Amniotic epithelial cell (primary cell): ENCODE measurements around the gene LEP.

Source experiments
- DNase-seq: peaks from one replicate; pipeline ENCODE4 v3.0.0-alpha.2; 2010; ENCODE audit warnings: low read depth

The LEP gene

DNA sequence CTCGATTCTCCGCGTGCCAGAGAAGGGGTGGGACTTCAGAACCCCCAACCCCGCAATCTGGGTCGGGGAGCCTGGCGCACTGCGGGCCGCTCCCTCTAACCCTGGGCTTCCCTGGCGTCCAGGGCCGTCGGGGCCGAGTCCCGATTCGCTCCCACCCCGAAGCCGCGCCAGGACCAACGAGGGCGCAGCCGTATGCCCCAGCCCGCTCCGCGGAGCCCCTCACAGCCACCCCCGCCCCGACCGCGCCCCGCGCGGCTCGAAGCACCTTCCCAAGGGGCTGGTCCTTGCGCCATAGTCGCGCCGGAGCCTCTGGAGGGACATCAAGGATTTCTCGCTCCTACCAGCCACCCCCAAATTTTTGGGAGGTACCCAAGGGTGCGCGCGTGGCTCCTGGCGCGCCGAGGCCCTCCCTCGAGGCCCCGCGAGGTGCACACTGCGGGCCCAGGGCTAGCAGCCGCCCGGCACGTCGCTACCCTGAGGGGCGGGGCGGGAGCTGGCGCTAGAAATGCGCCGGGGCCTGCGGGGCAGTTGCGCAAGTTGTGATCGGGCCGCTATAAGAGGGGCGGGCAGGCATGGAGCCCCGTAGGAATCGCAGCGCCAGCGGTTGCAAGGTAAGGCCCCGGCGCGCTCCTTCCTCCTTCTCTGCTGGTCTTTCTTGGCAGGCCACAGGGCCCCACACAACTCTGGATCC lies at the start of gene LEP:
Gene LEP, plus strand, starts transcription at position 583 of the 691 bp plus-strand sequence. CDS start 10,741 bp downstream, outside the sequence.
- DNase-seq: no peak

DNA sequence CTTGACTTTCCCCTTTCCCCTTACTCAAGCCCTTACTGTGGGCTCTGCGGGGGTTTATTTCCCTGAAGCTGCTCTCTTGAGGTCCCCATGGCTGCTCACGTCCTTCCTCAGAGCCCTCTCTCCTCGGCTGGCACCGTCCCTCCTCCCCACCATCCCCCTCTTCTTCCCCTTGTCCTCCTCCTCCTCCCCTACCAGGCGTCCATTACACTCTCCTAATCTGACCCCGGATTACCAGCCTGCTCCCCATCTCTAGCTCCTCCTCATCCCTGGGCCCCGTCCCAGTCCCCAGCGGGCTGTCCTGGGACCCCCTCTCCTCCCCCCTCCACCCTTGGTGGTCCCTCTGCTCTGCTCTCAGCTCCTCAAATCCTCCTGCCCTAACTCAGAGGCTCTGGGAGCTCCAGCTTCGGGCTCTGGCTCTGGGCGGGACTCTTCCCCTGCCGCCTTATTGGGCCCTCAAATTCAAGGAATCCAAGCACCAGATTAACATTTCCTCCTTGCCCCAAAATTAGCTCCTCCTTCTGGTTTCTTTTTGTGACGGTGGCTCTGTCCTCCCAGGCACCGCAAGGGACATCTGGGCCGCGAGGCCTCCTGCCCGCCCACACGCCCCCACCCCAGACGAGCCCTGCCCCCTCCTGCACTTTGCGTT lies 48.5 kb upstream of the LEP start:
- DNase-seq: no peak

DNA sequence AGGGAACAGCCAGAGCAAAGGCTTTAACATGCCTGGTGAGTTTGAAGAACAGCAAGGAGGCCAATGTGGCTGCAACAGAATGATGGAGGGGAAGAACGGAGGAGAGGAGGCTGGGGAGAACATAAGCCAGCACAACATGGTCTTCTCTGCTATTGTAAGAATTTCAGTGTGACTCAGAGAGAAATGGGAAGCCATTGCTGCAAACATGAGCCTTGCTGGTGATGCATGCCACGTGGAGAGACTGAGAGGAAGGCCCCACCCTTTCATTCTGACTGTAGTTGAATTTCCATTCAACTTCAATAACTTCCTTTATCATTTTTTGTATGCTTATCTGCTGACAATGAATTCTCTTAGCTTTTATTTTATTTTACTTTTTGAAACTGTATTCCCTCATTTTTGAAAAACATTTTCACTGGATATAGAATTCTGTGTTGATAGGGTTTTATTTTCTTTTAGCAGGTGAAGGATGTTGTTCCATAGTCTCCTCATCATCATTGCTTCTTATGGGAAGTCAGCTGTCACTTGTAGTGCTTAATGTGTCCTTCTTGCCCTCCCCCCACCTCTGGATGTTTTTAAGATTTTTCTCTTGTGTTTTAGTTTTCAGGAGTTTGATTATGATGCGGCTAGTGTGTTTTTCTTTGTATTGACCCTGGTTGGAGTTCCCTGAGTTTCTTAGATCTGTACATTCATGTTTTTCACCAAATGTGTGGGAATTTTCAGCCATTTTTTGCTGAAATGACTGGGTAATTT lies 46.4 kb upstream of the LEP start:
- no peak for DNase-seq

DNA sequence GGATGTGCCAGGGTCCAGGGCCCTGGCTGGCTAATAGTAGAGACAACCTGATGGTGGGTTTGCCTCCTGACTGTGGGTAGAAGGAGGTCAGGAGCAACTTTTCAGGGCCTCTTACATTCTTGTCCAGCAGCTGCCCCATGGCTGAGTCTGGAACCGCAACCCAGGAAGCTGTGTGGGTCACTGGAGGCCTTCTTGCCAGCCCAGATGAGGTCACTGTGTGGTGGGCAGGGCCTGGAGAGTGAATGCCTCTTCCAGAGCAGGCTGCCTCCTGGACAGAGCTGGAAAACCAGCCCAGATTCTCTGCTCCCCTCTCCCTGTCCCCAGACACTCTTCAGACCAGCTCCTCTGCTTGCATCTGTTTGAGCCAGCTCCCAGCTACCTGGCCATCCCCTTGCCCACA lies 43.5 kb upstream of the LEP start:
- peak; percentile 22 for DNase-seq

DNA sequence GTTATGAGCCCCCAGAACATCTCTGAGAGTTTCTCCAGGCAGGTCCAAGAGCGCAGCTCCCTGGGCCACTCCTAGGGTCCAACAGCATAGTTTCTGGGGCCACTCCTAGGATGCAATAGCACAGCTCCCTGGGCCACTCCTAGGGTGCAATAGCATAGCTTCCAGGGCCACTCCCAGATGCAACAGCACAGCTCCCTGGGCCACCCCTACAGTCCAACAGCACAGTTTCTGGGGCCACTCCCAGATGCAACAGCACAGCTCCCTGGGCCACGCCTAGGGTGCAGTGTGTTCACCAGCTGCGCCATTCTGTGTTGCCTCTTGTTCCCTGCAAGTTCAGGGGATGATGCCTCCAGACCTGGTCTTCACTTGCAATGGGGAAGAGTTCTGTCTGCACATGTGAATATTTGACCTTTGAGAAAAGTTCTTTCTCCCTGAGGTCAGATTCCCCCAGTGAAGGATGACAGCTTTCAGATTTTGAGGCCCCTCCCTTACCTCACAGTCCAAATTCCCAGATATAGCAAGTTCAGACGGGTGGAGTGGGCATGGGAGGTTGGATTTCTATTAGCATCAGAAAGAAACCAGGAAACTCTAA lies 43.0 kb upstream of the LEP start:
- no peak for DNase-seq

DNA sequence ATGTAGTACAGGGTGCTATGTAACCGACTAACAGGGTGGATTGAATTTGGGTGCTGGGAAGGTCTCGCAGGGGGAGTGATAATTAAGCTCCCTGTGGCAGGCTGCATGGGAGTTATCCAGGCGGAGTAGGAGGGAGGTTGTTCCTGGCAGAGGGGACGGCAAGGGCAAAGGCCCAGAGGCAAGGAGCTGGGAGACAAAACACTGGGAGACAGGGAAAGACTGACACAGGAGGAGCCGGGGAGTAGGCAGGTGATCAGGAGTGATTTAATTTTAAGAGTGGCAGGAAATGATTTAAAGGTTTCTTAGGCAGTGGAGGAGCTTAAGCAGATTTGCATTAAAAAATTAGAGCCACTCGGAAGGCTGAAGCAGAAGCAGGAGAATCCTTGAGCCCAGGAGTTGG lies 40.7 kb upstream of the LEP start:
- no peak for DNase-seq

DNA sequence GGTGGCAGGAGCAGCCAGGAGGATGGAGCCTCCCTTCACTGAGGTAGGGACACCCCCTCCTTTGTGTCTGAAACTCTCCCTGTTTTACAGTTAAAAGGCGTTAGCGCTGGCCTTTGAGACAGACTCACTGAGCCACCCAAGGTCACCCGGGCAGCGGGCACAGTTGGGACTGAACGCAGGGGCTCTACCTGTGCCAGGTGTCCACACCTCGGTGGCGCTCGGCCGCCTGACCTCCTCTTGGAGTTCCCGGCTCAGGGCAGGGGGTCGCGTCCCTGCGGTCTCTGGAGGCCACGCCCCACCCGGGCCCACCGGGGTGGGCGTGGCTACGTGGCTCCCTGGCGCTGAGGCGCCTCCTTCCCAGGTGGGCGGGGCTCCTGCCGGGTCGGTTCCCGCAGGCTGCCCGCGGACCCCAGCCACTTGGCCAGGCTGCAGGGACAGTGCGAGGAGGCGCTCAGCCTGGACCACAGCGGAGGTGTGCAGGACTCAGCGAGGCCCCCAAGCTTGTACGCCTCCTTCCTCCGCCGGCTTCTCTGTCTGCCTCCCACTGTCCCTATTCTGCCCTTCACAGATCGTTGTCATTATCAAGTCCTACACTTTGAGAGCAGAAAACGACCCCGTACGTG lies 39.9 kb upstream of the LEP start:
- no peak for DNase-seq

DNA sequence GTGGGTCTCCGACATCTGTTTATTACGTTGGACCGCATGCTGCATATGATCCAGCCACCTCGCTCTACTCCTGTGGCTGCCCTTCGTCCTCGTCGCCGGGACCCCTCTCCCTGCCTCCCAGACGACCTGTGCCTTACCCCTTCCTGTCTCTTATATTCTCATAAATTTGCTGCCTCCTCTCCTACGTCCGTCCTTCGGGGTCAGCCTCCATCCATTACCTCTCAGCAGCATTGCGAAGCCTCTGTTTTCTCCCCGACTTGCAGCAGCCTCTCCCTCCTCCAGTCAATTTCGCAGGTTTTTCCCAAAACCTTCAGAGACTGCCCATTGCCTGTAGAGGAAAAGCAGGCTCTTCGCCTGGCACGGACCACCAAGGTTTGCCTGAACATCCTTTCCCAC lies 39.4 kb upstream of the LEP start:
- DNase-seq: no peak

DNA sequence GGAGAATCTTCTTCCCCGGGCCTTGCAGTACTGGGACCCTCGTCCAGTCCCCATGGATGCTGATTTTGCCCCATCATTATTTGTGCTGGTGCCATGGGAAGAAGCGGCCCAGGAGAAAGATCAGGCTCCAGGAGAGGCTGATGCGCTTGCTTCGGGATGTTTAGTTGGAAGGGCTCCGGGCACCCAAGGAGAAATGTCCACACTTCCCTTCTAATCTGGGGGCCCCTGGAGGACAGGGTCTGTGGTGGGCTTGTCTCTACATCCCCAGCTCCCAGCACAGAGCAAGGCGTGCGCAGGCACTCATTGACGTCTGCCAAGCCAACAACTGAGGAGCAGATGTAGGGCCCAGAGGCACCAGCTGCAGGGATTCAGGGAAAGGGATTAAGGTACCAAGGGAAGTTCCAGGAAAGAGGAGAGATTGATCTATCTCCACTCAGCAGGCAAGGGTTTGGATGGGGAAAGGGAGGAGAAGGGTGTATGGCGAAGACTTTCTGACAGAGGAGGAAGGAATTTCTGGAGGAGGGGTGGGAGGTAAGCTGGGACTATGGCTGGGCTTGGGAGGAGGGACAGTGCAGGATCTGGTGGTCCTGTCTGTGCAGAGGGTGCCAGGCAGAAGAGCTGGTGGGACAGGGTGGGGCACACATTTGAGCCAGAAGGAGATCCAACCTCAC lies 38.7 kb upstream of the LEP start:
- no peak for DNase-seq

DNA sequence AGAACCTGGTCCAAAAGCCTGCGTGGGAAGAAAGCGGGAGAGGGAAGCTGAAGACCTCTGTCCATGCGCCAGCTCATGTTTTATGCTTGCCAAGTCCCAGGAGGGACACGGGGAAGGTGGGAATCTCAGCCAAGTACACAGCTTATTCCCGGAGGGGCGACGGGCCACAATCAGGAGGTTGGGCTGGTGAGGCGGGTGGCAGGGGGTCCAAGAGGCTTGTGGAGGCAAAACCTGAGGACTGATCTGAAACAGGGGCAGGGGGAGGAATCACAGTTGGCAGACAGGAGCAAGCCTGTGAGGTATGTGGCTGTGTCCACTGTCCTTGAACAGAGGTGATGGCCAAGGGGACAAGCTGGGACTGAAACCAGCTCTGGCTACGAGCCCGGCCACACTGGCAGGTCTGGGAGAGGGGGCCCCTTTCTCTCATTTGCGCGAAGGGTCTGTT lies 38.0 kb upstream of the LEP start:
- DNase-seq: no peak

DNA sequence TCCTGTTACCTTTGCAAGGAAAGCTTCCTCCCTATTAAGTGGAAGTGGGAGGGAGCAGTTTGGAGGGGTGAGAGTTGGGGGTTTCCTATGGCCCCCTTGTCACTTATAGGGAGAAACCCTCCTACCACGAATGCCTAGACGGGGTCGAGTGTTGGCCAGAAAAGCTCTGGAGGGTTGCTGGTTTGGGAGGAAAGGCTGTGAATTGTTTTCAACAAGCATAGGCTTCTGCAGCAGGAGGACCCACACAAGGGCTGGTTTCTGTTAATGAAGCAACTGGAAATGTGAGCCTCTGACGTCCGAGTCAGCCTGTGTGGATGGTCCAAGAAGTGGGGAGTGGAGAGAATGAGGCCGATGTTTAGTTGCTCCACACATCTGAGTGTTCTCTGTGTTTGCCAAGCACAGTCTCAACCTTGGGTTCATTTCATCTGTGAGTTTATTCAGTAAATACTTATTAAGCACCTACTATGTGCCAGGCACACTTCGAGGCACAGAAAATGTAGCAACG lies 37.3 kb upstream of the LEP start:
- peak; percentile 35 for DNase-seq

DNA sequence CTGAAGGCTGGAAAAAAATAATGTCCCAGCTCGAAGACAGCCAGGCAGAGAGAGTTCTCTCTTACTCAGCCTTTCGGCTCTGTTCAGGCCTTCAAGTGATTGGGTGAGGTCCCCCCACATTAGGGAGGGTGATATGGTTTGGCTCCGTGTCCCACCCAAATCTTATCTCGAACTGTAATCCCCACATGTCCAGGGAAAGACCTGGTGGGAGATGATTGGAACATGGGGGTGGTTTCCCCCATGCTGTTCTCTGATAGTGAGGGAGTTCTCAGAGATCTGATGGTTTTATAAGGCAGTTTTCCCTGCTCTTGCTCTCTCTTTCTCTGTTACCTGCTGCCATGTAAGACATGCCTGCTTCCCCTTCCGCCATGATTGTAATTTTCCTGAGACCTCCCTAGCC lies 36.6 kb upstream of the LEP start:
- no peak for DNase-seq

DNA sequence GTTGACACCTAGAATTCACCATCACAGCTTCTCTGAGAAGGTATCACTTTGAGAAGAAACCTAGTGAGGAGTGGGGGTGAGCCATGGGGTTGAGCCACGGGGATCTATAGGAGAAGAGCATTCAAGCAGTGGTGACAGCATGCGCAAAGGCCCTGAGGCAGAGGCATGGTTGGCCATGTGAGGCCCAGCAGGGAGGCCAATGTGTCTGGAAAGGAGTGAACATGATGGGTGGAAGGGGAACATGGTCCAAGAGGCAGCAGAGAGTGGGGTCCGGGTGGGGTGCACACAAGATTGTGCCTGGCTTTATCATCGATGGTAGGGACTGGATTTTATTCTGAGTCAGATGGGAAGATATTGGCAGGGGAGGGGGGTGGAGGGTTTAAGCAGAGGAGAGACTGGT lies 36.0 kb upstream of the LEP start:
- DNase-seq: no peak

DNA sequence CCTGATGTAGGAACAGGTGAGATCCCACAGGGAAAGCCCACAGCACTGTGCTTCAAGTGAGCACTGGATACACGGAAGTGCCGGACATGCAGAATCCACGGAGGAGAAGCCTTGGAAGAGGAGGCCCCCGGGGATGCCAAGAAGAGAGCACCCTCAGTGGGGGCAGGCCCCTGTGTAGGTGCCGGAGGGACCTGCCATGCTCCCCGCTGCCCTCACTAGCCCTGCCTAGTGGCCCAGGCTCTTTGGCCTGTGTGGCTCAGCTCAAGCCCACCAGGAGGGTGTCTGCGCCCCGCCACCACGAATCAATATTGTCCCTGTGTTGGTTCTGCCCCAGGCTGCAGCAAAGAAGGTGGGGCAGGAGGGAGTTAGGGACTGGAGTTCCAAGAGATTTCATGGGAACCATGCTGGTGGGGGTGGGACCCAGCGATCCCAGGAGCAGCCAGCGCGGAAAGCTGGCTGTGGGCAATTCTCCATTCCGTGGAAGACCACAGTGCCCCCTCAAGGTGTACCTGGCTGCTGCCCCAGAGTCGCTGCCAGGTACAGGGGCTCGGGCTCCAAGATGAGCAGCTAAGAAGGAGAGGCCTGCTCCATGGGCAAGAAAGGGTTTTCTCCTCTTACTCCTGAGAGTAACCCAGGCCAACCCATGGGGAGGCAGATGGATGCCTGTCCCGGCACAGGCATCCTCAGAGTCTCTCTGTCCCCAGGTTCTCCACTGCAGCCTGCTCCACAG lies 34.9 kb upstream of the LEP start:
- DNase-seq: no peak

DNA sequence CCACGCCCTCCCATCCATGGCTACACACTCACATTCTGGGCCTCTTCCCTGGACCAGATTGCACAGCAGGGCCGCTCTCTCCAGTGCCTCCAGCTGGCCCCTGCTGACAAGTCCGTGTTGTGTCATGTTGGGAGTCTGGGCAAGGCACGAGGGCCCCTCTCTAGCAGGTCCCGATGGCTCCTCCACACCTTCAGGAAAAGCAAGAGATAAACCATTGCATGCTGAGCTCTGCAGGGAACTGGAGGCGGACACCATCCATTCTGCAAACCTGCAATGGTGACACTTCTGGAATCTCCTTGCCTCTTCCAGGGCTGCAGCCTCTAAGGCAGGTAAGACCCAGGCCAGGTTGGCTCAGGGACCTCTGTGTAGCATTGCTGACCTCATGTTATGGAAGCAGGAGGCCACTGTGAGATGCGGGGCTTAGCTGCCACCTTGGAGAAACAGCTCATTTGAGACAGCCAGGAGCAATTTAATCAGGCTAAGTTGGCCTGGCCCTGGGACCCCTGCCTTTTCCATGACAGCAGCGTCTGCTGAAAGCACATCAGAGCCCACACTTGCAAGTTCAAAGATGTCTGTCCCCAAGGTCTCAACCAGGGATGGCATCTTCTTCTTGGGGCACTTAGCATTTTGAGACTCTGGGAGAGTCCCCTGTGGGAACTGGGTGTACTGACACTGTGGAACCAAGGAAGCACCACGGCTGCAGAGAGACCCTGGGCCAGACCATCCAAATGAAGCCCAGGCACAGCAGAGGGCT lies 34.2 kb upstream of the LEP start:
- no peak for DNase-seq

DNA sequence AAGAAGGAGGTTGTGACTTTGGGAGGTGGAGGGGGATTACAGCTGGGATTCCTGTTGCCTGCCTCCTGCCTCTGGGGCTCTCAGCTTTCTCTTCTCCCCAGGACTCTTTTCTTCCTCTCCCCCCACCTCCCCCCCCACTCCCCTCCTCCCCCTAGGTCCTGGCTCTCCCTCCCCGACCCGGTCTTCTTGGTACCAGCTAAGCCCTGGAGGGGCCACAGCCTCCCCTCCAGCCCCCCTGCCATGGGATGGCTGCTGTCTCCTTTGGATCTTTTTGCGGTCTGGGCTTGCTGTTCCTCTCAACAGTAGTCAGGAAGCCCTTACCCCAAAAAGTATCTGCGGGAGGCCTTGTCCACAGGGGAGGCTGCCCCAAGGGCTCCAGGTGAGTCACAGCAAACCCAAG lies 33.5 kb upstream of the LEP start:
- DNase-seq: no peak

DNA sequence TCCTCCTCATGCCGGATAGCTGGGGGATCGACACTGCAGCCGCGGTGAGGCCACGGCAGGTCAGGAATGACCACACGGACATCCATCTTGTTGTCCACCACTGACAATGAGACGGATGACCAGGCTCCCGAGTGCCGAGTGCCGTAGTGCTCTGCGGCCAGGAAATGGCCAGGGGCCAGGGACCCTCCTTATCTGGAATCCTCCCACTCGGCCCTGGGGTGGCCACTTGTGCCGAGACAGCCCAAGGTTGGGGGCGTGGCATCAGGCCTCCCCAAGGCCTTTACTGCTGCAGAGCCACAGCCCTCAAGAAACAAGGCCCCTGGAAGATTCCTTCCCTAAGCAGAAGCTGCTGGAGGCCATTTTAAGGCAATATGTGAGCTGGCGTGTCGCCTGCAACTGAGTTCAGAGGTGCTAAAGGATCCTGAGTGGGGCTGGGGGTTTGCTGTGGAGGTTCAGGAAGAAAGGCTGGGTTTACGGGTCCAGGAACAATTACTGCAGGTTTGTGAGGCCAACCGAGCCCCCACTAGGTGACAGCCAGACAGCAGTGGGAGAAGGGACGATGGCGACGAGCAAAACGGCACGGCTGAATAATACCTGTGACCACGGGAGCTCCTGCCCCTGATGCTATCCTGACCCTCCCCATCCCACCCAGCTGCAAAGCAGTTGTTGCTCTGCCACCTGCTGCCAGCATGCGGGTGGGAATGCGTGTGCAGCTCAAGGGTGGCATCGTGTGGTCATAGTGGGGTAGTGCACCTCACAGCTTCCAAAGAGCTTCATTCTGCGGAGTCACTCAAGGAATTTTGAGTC lies 31.6 kb upstream of the LEP start:
- DNase-seq: peak; percentile 64

DNA sequence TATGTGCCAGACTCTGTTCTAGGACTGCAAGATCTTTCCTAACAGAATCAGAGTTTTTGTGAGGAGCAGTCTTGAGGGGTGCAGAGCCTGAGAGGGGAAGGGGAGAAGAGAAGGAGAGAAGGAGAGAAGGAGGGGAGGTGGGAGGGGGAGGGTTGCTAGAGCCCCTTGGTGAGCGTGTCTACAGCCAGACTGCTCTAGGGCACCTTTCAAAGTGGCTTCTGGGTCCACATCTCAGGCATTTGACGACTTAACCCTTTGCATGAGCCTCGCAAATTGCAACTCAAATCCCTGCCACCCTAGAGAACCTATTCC lies 31.1 kb upstream of the LEP start:
- no peak for DNase-seq
